H1 (cell line): Measurements from ENCODE around the gene MPV17L2. TPM values are rescaled to one million over a fixed set of nuclear protein-coding genes. Genes with fewer than 3 reads are reported as not detected.

Experiments used
- CTCF ChIA-PET: fragments of 300-600 bp; sonication (Branson Sonifier 250); formaldehyde crosslinking; loops from one replicate; lab custom pipeline; 2021; ENCODE audit not compliant: partially characterized antibody; lab: Charles Lee
- POLR2A ChIA-PET: fragments of 300-600 bp; sonication (Branson Sonifier 250); formaldehyde crosslinking; loops from one replicate; lab custom pipeline; 2021; ENCODE audit warnings: inconsistent platforms; ENCODE audit not compliant: partially characterized antibody; lab: Charles Lee
- DNase-seq, 2 experiments: peaks; one replicate each; pipeline versions ENCODE4 v3.0.0 to v3.0.0-alpha.2; 2010 to 2022; ENCODE audit warnings: low spot score in 2 of 2, low read depth in 1 of 2, mixed read lengths in 1 of 2
- FAIRE-seq: peaks from 2 replicates; lab custom pipeline; 2011; peaks lifted over from hg19 to GRCh38; lab: Jason Lieb, UNC
- H2AFZ ChIP-seq: 2 replicates; pipeline ENCODE4 v1.8.1; 2012; ENCODE audit warnings: low read length, inconsistent platforms
- H2AK5ac ChIP-seq: 2 replicates; pipeline ENCODE4 v1.6.1; 2013; ENCODE audit warnings: low read depth, low read length
- H2BK120ac ChIP-seq: replicated peaks from 2 replicates; pipeline ENCODE3; 2013; ENCODE audit warnings: low read depth, low read length, inconsistent platforms
- H2BK12ac ChIP-seq: 2 replicates; pipeline ENCODE4 v1.6.1; 2013; ENCODE audit warnings: low read depth, low read length
- H2BK15ac ChIP-seq: 2 replicates; pipeline ENCODE4 v1.6.1; 2013; ENCODE audit warnings: low read length
- H2BK20ac ChIP-seq: 2 replicates; pipeline ENCODE4 v1.6.1; 2013; ENCODE audit warnings: low read length
- H2BK5ac ChIP-seq: 2 replicates; pipeline ENCODE4 v1.6.1; 2013; ENCODE audit warnings: low read depth, low read length
- H3K14ac ChIP-seq: 2 replicates; pipeline ENCODE4 v1.6.1; 2013; ENCODE audit warnings: inconsistent platforms; ENCODE audit not compliant: insufficient read length
- H3K18ac ChIP-seq: 2 replicates; pipeline ENCODE4 v1.6.1; 2013; ENCODE audit warnings: low read length; ENCODE audit errors: extremely low read depth
- H3K23ac ChIP-seq: 2 replicates; pipeline ENCODE4 v1.6.1; 2013; ENCODE audit warnings: inconsistent platforms; ENCODE audit not compliant: insufficient read length
- H3K23me2 ChIP-seq: 2 replicates; pipeline ENCODE4 v1.6.1; 2013; ENCODE audit warnings: low read depth, low read length
- H3K27ac ChIP-seq: 2 replicates; pipeline ENCODE4 v1.6.1; 2011; ENCODE audit warnings: low read depth, low read length, inconsistent platforms
- H3K27me3 ChIP-seq, 4 experiments: replicated peaks in 1 of 4; 1 replicate in 1 of 4; 2 replicates in 3 of 4; pipeline versions ENCODE4 v1.6.1 to v1.8.1; 2011 to 2013; ENCODE audit warnings: low read length in 3 of 4, mild to moderate bottlenecking in 3 of 4, inconsistent platforms in 2 of 4, mixed read lengths in 2 of 4, moderate library complexity in 1 of 4; ENCODE audit not compliant: control insufficient read depth in 3 of 4, insufficient read depth in 3 of 4; ENCODE audit errors: extremely low read depth in 1 of 4
- H3K36me3 ChIP-seq, 4 experiments: 2 replicates each; pipeline versions ENCODE4 v1.6.1 to v1.8.1; 2011 to 2013; ENCODE audit warnings: mild to moderate bottlenecking in 4 of 4, low read length in 3 of 4, moderate library complexity in 2 of 4, control low read depth in 1 of 4, inconsistent platforms in 1 of 4; ENCODE audit not compliant: insufficient read depth in 4 of 4, control insufficient read depth in 2 of 4
- H3K4ac ChIP-seq: replicated peaks from 2 replicates; pipeline ENCODE3; 2013; ENCODE audit warnings: low read length, low read depth, mixed read lengths, inconsistent platforms; ENCODE audit not compliant: insufficient read length
- H3K4me1 ChIP-seq, 4 experiments: replicated peaks in 1 of 4; 1 replicate in 1 of 4; 2 replicates in 3 of 4; pipeline versions ENCODE4 v1.6.1 to v1.8.1; 2011 to 2013; ENCODE audit warnings: low read length in 3 of 4, inconsistent platforms in 2 of 4, mixed read lengths in 1 of 4; ENCODE audit not compliant: insufficient read depth in 4 of 4, control insufficient read depth in 3 of 4
- H3K4me2 ChIP-seq, 2 experiments: 2 replicates each; pipeline versions ENCODE4 v1.6.1 to v1.8.1; 2011 to 2013; ENCODE audit warnings: low read depth in 2 of 2, low read length in 2 of 2, control low read depth in 1 of 2, inconsistent platforms in 1 of 2, mild to moderate bottlenecking in 1 of 2; ENCODE audit not compliant: insufficient read depth in 1 of 2
- H3K4me3 ChIP-seq, 4 experiments: fragments of 200-600, 300-600 bp in 1 of 4; sonication (generic), shearing (Covaris generic), sonication (Bioruptor Twin) in 1 of 4; 2 replicates each; pipeline versions ENCODE4 v1.5.1 to v1.8.1; 2011 to 2016; ENCODE audit warnings: low read length in 4 of 4, low read depth in 3 of 4, control low read depth in 2 of 4, inconsistent platforms in 2 of 4, mild to moderate bottlenecking in 2 of 4, mixed read lengths in 1 of 4, moderate library complexity in 1 of 4; ENCODE audit not compliant: insufficient read depth in 2 of 4; ENCODE audit errors: extremely low read depth in 1 of 4
- H3K56ac ChIP-seq: replicated peaks from 2 replicates; pipeline ENCODE3; 2013; ENCODE audit warnings: low read depth, mild to moderate bottlenecking, mixed read lengths, low read length, inconsistent platforms; ENCODE audit not compliant: insufficient read length
- H3K79me1 ChIP-seq: 2 replicates; pipeline ENCODE4 v1.6.1; 2013; ENCODE audit warnings: low read depth, low read length, control low read depth
- H3K79me2 ChIP-seq, 2 experiments: 2 replicates each; pipeline versions ENCODE4 v1.6.1 to v1.8.1; 2012 to 2013; ENCODE audit warnings: low read length in 2 of 2, mild to moderate bottlenecking in 2 of 2, inconsistent platforms in 1 of 2; ENCODE audit not compliant: insufficient read depth in 2 of 2, control insufficient read depth in 1 of 2
- H3K9ac ChIP-seq, 4 experiments: replicated peaks in 1 of 4; 1 replicate in 1 of 4; 2 replicates in 3 of 4; pipeline versions ENCODE4 v1.6.1 to v1.8.1; 2011 to 2013; ENCODE audit warnings: low read depth in 3 of 4, low read length in 3 of 4, control low read depth in 2 of 4, mild to moderate bottlenecking in 2 of 4, moderate library complexity in 2 of 4, inconsistent platforms in 1 of 4; ENCODE audit errors: extremely low read depth in 1 of 4
- H3K9me3 ChIP-seq, 2 experiments: 2 replicates each; pipeline versions ENCODE4 v1.6.1 to v1.8.1; 2012 to 2013; ENCODE audit warnings: mild to moderate bottlenecking in 2 of 2, moderate library complexity in 2 of 2, control low read depth in 1 of 2, inconsistent platforms in 1 of 2, low read depth in 1 of 2, low read length in 1 of 2, mixed read lengths in 1 of 2; ENCODE audit not compliant: insufficient read depth in 2 of 2
- H4K20me1 ChIP-seq, 2 experiments: replicated peaks in 1 of 2; 2 replicates each; pipeline versions ENCODE3 to v1.8.1; 2011 to 2013; ENCODE audit warnings: inconsistent platforms in 2 of 2, low read length in 2 of 2, mild to moderate bottlenecking in 1 of 2; ENCODE audit not compliant: insufficient read depth in 2 of 2, control insufficient read depth in 1 of 2
- H4K5ac ChIP-seq: 2 replicates; pipeline ENCODE4 v1.6.1; 2013; ENCODE audit warnings: low read length, low read depth, mixed read lengths, inconsistent platforms; ENCODE audit not compliant: insufficient read length
- H4K8ac ChIP-seq: 2 replicates; pipeline ENCODE4 v1.8.0; 2013; ENCODE audit warnings: mild to moderate bottlenecking, moderate library complexity, low read length, inconsistent platforms; ENCODE audit not compliant: insufficient read depth; ENCODE audit errors: extremely low read depth
- H4K91ac ChIP-seq: replicated peaks from 2 replicates; pipeline ENCODE3; 2013; ENCODE audit warnings: low read length, mixed read lengths, inconsistent platforms; ENCODE audit not compliant: insufficient read length
- CBX5 ChIP-seq: fragments of 300-800, 300-1000 bp; sonication (generic); IDR thresholded peaks from 2 replicates; pipeline ENCODE4 v1.7.1; 2016; ENCODE audit warnings: antibody characterized with exemption, low read length, low read depth
- CTCF ChIP-seq, 3 experiments: IDR thresholded peaks; 1 replicate in 2 of 3; 2 replicates in 1 of 3; pipeline versions ENCODE4 v1.5.1 to v1.6.1; 2011; ENCODE audit warnings: low read length in 3 of 3, mild to moderate bottlenecking in 3 of 3, inconsistent platforms in 2 of 3, low read depth in 1 of 3, moderate library complexity in 1 of 3; ENCODE audit not compliant: insufficient read depth in 1 of 3; ENCODE audit errors: control extremely low read depth in 1 of 3
- E2F6 ChIP-seq: IDR thresholded peaks from 2 replicates; pipeline ENCODE4 v1.6.1; 2012; ENCODE audit warnings: inconsistent platforms
- GTF2F1 ChIP-seq: IDR thresholded peaks from 2 replicates; pipeline ENCODE4 v1.6.1; 2012; ENCODE audit warnings: low read depth, low read length, improper control_type of control experiment, borderline replicate concordance
- HDAC2 ChIP-seq, 2 experiments: fragments of 300-600 bp in 1 of 2; sonication (generic) in 1 of 2; IDR thresholded peaks; 2 replicates each; pipeline ENCODE4 v1.6.1; 2011 to 2012; ENCODE audit warnings: low read depth in 2 of 2, low read length in 2 of 2, mild to moderate bottlenecking in 2 of 2, moderate library complexity in 2 of 2, borderline replicate concordance in 1 of 2, inconsistent platforms in 1 of 2
- JUND ChIP-seq: IDR thresholded peaks from 2 replicates; pipeline ENCODE4 v1.6.1; 2011; ENCODE audit warnings: mild to moderate bottlenecking, improper control_type of control experiment, low read length
- NRF1 ChIP-seq: IDR thresholded peaks from 2 replicates; pipeline ENCODE4 v1.6.1; 2011; ENCODE audit warnings: mild to moderate bottlenecking, low read depth, low read length, improper control_type of control experiment
- SIN3A ChIP-seq, 2 experiments: IDR thresholded peaks in 1 of 2; conservative IDR thresholded peaks in 1 of 2; 2 replicates each; pipeline ENCODE4 v1.6.1; 2011 to 2012; ENCODE audit warnings: low read length in 2 of 2, improper control_type of control experiment in 1 of 2, low read depth in 1 of 2, mild to moderate bottlenecking in 1 of 2
- TCF12 ChIP-seq: IDR thresholded peaks from 2 replicates; pipeline ENCODE4 v1.6.1; 2011; ENCODE audit warnings: low read depth, mild to moderate bottlenecking, low read length
- YY1 ChIP-seq: IDR thresholded peaks from 2 replicates; pipeline ENCODE4 v1.6.1; 2011; ENCODE audit warnings: low read depth, mild to moderate bottlenecking, low read length
- WGBS, 2 experiments: shearing (Covaris generic) in 1 of 2; methylation state at CpG; one replicate each; pipeline versions ENCODE4 v1.1.6 to v1.1.7; 2013 to 2015; ENCODE audit warnings: low lambda C conversion rate in 2 of 2, mixed read lengths in 2 of 2, inconsistent platforms in 1 of 2, low coverage in 1 of 2, missing lambda C conversion rate in 1 of 2; ENCODE audit not compliant: insufficient replicate concordance in 2 of 2, insufficient coverage in 1 of 2, insufficient read length in 1 of 2; ENCODE audit errors: extremely low coverage in 1 of 2, missing lambda C conversion rate in 1 of 2; 5-methylcytosine and 5-hydroxymethylcytosine counted together
- polyA plus RNA-seq, 7 experiments: library from polyadenylated mRNA; depleted of rRNA in 3 of 7; stranded (reverse) in 5 of 7; unstranded in 2 of 7; fragments of >200 nt in 5 of 7; fragments of 200-250 nt in 2 of 7; gene quantifications; 1 replicate in 5 of 7; 2 replicates in 1 of 7; 4 replicates in 1 of 7; pipeline versions ENCODE4 v1.2.1 to v1.2.3, GENCODE V29; 2011 to 2013; ENCODE audit warnings: missing spikeins in 2 of 7, mixed read lengths in 2 of 7
- total RNA-seq: library from RNA; stranded (reverse); fragmentation: NEBNext Ultra II Directional; extraction: Animal tissue kit (Norgen Biotek cat#: 25700); gene quantifications from 2 replicates; pipeline ENCODE4 v1.2.1, GENCODE V29; 2021

MPV17L2 gene
- total and polyA plus RNA-seq, 2 of the 8 experiments (the other 6 are each of a cell fraction or from before 2014, with no cell fraction given), result 24.2 to 82.6 TPM

- H4K5ac ChIP-seq, result no peak overlapping the region
- H3K4me3 ChIP-seq, result no peak overlapping the region
- H3K56ac ChIP-seq, result no peak overlapping the region
- 0 out of 2 replicates have a peak overlapping the region, but pooled peaks have one; percentile 46 for H2BK15ac ChIP-seq
- H2BK20ac ChIP-seq, result no peak overlapping the region; the same call in 1 of the 2 replicates
- ChIA-PET POLR2A (no interaction called here), CTCF (interaction anchor here (0.9 to 10.1 kb wide), 4 partner anchors 15 to 26 kb away, joined by 3 to 140 read pairs (median 42); partner anchors contain the start of gene RAB3A)
- H3K27me3 ChIP-seq, result peaks cover 10 to 23% (median 17%) of the 10 kb centered on the region in 4 experiments
- no peaks in the 10 kb centered on the region for H3K9me3 ChIP-seq
- no peak overlapping the region for H3K4me2 ChIP-seq
- H3K4me1 ChIP-seq, result peaks cover 6 to 27% (median 23%) of the 10 kb centered on the region in 4 experiments
- no peaks in the 10 kb centered on the region for H3K79me1 ChIP-seq
- no peak overlapping the region for H2AK5ac ChIP-seq
- no peaks in the 10 kb centered on the region for H4K20me1 ChIP-seq
- H3K23me2 ChIP-seq, result peaks cover 15% of the 10 kb centered on the region
- no peak overlapping the region for H3K14ac ChIP-seq
- H4K91ac ChIP-seq, result peak overlapping the region; percentile 25
- no peak overlapping the region for H3K9ac ChIP-seq
- H3K23ac ChIP-seq, result no peak overlapping the region
- no peaks in the 10 kb centered on the region for H3K79me2 ChIP-seq
- H2BK5ac ChIP-seq, result peak overlapping the region; percentile 18; the same call in 1 of the 2 replicates
- H2BK12ac ChIP-seq, result no peak overlapping the region
- H2BK120ac ChIP-seq, result no peak overlapping the region
- H2AFZ ChIP-seq, result no peak overlapping the region
- DNase-seq (no peak), FAIRE-seq (no peak)
- H3K4ac ChIP-seq, result no peak overlapping the region
- H3K27ac ChIP-seq, result no peak overlapping the region
- H3K36me3 ChIP-seq, result no peaks in the 10 kb centered on the region
- no peak overlapping the region; the same call in 1 of the 2 replicates for H3K18ac ChIP-seq
- 71% methylated on average over 4 of the region's 5 CpGs; no CpG with 5 or more reads in 1 of the 2 experiments for whole genome bisulfite sequencing, 2 experiments
- no peak overlapping the region for H4K8ac ChIP-seq
- TF ChIP-seq CBX5 (no peak), YY1 (no peak), HDAC2 (IDR thresholded peaks at IDR 0.05; ENCODE audit: borderline replicate concordance in 1 of 2, low read depth in 2 of 2, low read length in 2 of 2) (peak in 1 of 2 experiments; percentile 98; a peak in 1 of 4 replicates), E2F6 (no peak), NRF1 (no peak), TCF12 (no peak), CTCF (IDR thresholded peaks at IDR 0.05; ENCODE audit: control extremely low read depth in 1 of 3, insufficient read depth in 1 of 3, low read depth in 1 of 3, low read length in 3 of 3) (peak; percentile 41 to 61 (median 46)), JUND (no peak), SIN3A (conservative IDR thresholded peaks at IDR 0.05 in 1 of 2, IDR thresholded peaks at IDR 0.05 in 1 of 2; ENCODE audit: low read depth in 1 of 2, low read length in 2 of 2) (no peak), GTF2F1 (no peak)
These were observed 36.5 kb downstream of the MPV17L2 start for GRCh38 chr19:18229474-18229873.
